Activated B cell treated with CpG ODN at 0.5 μM for 24 hours (primary cell): ENCODE results near the gene ADGRA1. TPM values are rescaled to one million over a fixed set of nuclear protein-coding genes. Genes with fewer than 3 reads are reported as not detected.

Experiments
- ATAC-seq: fragments of 200-7000 bp; cut with Tn5 transposase; one replicate; pipeline ENCODE4 v1.10.0; 2021; ENCODE audit warnings: low read depth, mild to moderate bottlenecking, moderate library complexity
- CTCF ChIA-PET: fragments of 350-600 bp; sonication (Branson Sonifier 250); formaldehyde crosslinking; loops from one replicate; lab custom pipeline; 2021; ENCODE audit warnings: antibody characterized with exemption; lab: Charles Lee
- POLR2A ChIA-PET: fragments of 350-600 bp; sonication (Branson Sonifier 250); formaldehyde crosslinking; loops from one replicate; lab custom pipeline; 2021; ENCODE audit warnings: antibody characterized with exemption; lab: Charles Lee
- DNase-seq: peaks from one replicate; pipeline ENCODE4 v3.0.0; 2022
- H3K27ac Mint-ChIP-seq: one replicate; pipeline ENCODE4 v1.8.0; 2020; ENCODE audit warnings: mixed read lengths
- H3K27me3 Mint-ChIP-seq: one replicate; pipeline ENCODE4 v1.8.0; 2021; ENCODE audit warnings: mixed read lengths
- H3K36me3 Mint-ChIP-seq: one replicate; pipeline ENCODE4 v1.8.0; 2021; ENCODE audit warnings: low read depth, mixed read lengths
- H3K4me1 Mint-ChIP-seq: one replicate; pipeline ENCODE4 v1.8.0; 2021; ENCODE audit warnings: mixed read lengths
- H3K4me3 Mint-ChIP-seq: one replicate; pipeline ENCODE4 v1.8.0; 2020; ENCODE audit warnings: mild to moderate bottlenecking, mixed read lengths
- H3K9me3 Mint-ChIP-seq: one replicate; pipeline ENCODE4 v1.8.0; 2020; ENCODE audit warnings: mixed read lengths
- CTCF ChIP-seq: fragments of 200-600 bp; IDR thresholded peaks from one replicate; pipeline ENCODE4 v1.8.0; 2022; ENCODE audit warnings: antibody characterized with exemption, mild to moderate bottlenecking
- intact Hi-C: fragments of 100-400 bp; cut with micrococcal nuclease; formaldehyde crosslinking; loops from one replicate; pipeline ENCODE4 v1.15.1; 2024
- total RNA-seq: library from RNA; stranded (reverse); gene quantifications from 2 replicates; pipeline ENCODE4 v1.2.3, GENCODE V29; 2022

The ADGRA1 gene
- total RNA-seq, 1 donor from 2014 or later, result not detected

GRCh38 chr10:133097418-133097817 is 9.7 kb downstream of the ADGRA1 start:
- intact Hi-C loops, result no loop called here
- TF ChIP-seq CTCF, result no peak
- DNase-seq (no peak), ATAC-seq (no peak)
- no peaks in the 10 kb centered on the region for H3K4me1 Mint-ChIP-seq
- peaks cover 5% of the 10 kb centered on the region for H3K27me3 Mint-ChIP-seq
- H3K9me3 Mint-ChIP-seq, result no peaks in the 10 kb centered on the region
- H3K4me3 Mint-ChIP-seq, result no peak overlapping the region
- no peaks in the 10 kb centered on the region for H3K36me3 Mint-ChIP-seq
- H3K27ac Mint-ChIP-seq, result no peak overlapping the region
- POLR2A ChIA-PET, result no interaction called here
- CTCF ChIA-PET, result no interaction called here

GRCh38 chr10:133097961-133098360 is 10.2 kb downstream of the ADGRA1 start:
- no peak for ATAC-seq
- Mint-ChIP-seq H3K27ac (no peak overlapping the region), H3K9me3 (no peaks in the 10 kb centered on the region), H3K36me3 (no peaks in the 10 kb centered on the region), H3K4me1 (no peaks in the 10 kb centered on the region), H3K27me3 (peaks cover 5% of the 10 kb centered on the region), H3K4me3 (no peak overlapping the region)
- DNase-seq, result no peak
- CTCF ChIA-PET, result no interaction called here
- POLR2A ChIA-PET, result no interaction called here
- intact Hi-C loops, result no loop called here
- TF ChIP-seq CTCF, result no peak

DNA sequence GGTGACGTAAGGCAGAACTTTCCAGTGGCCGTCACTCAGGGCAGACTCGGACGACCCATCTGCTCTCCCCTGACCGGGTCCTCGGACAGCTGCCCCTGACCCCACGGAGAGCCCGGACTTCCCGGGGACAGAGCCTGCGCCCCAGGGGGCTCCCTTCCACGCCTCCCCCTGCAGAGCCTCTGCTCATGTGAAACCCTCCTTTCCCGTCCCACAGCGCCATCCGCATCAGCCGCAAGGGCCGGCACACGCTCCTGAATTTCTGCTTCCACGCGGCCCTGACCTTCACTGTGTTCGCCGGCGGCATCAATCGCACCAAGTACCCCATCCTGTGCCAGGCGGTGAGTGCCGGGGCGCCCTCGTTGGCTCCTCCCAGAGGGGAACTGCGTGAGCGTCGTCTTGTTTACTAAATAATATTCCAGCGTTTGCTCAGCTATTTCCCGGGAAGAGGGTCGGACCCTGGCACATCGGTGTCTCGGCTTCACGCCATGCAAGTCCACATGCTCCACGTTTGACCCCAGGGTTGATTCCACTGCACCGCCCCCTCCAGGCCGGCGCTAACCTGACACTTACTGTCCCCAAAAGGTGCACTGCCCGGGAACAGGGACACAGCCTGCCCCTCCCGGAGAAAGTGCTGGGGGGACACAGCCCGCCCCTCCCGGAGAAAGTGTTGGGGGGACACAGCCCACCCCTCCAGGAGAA is 10.9 kb downstream of the ADGRA1 start:
- ATAC-seq, result no peak
- no peak for TF ChIP-seq CTCF
- no peaks in the 10 kb centered on the region for H3K9me3 Mint-ChIP-seq
- POLR2A ChIA-PET, result no interaction called here
- intact Hi-C loops, result no loop called here
- H3K27me3 Mint-ChIP-seq, result peaks cover 5% of the 10 kb centered on the region
- no peaks in the 10 kb centered on the region for H3K36me3 Mint-ChIP-seq
- DNase-seq, result no peak
- H3K4me1 Mint-ChIP-seq, result no peaks in the 10 kb centered on the region
- no peak overlapping the region for H3K4me3 Mint-ChIP-seq
- CTCF ChIA-PET, result no interaction called here
- no peak overlapping the region for H3K27ac Mint-ChIP-seq

GRCh38 chr10:133099571-133099970 is 11.8 kb downstream of the ADGRA1 start:
- DNase-seq (no peak), ATAC-seq (no peak)
- TF ChIP-seq CTCF, result no peak
- Mint-ChIP-seq H3K27me3 (peaks cover 5% of the 10 kb centered on the region), H3K4me1 (no peaks in the 10 kb centered on the region), H3K27ac (no peak overlapping the region), H3K9me3 (no peaks in the 10 kb centered on the region), H3K4me3 (no peak overlapping the region), H3K36me3 (no peaks in the 10 kb centered on the region)
- CTCF ChIA-PET, result no interaction called here
- POLR2A ChIA-PET, result no interaction called here
- intact Hi-C loops, result no loop called here

DNA sequence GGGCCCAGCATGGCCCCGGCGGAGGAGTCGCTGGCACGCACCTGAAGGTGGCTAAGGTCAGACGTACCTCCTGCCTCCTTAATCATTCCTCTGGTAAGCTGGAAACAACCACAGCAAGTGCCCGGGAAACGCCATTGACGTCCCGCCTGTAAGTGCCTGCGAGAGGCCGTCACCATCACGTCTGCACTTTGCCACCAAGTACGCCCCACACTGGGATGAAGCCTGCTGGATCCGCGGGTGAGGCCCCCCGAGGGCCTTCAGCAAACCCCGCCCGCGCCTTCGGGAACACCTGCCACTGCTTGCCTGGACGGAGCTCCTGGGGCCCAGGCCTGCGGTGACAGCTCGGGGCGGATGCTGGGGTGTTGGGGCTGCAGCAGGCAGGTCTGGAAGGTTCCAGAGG is 12.5 kb downstream of the ADGRA1 start:
- no peaks in the 10 kb centered on the region for H3K9me3 Mint-ChIP-seq
- CTCF ChIA-PET, result no interaction called here
- H3K36me3 Mint-ChIP-seq, result no peaks in the 10 kb centered on the region
- peaks cover 9% of the 10 kb centered on the region for H3K27me3 Mint-ChIP-seq
- DNase-seq (no peak), ATAC-seq (no peak)
- no peak for TF ChIP-seq CTCF
- H3K4me3 Mint-ChIP-seq, result no peak overlapping the region
- POLR2A ChIA-PET, result no interaction called here
- H3K27ac Mint-ChIP-seq, result no peak overlapping the region
- H3K4me1 Mint-ChIP-seq, result no peaks in the 10 kb centered on the region
- intact Hi-C loops, result no loop called here
